HepG2 (cell line): ENCODE data around the gene INSR. TPM values are rescaled to one million over a fixed set of nuclear protein-coding genes. Genes with fewer than 3 reads are reported as not detected.

Experiments used
- ATAC-seq: fragments of 200-7000 bp; cut with Tn5 transposase; 3 replicates; pipeline ENCODE4 v1.9.1; 2020; ENCODE audit warnings: mild to moderate bottlenecking, moderate library complexity
- BruUV-seq: library from RNA; stranded (reverse); fragments of 400-500 nt; replicated peaks from 2 replicates; lab custom pipeline; 2021; lab: Mats Ljungman, UMichigan
- CTCF ChIA-PET: fragments of 300-600 bp; formaldehyde crosslinking; extraction: SDS; loops from one replicate; lab custom pipeline; 2021; ENCODE audit warnings: low total read pairs, inconsistent platforms, low intra/inter-chr PET ratio; lab: Yijun Ruan, JAX
- POLR2A ChIA-PET: fragments of 350-600 bp; sonication (Branson Sonifier 250); formaldehyde crosslinking; loops from one replicate; lab custom pipeline; 2020; ENCODE audit warnings: antibody characterized with exemption, inconsistent platforms; lab: Yijun Ruan, JAX
- DNase-seq: peaks from one replicate; pipeline ENCODE4 v3.0.0-alpha.2; 2015; ENCODE audit warnings: low spot score
- FAIRE-seq: peaks from 3 replicates; lab custom pipeline; 2011; peaks lifted over from hg19 to GRCh38; lab: Jason Lieb, UNC
- H2AFZ ChIP-seq: one replicate; pipeline ENCODE4 v1.6.1; 2011; ENCODE audit warnings: low read length, inconsistent platforms
- H3K27ac ChIP-seq: fragments of 300-600 bp; 3 replicates; pipeline ENCODE4 v1.8.0; 2011; ENCODE audit warnings: mixed run types, mild to moderate bottlenecking, mixed read lengths, low read length, inconsistent platforms; ENCODE audit not compliant: insufficient read depth; ENCODE audit errors: extremely low read length
- H3K27me3 ChIP-seq, 2 experiments: fragments of 200-600 bp in 1 of 2; 2 replicates in 1 of 2; 3 replicates in 1 of 2; pipeline versions ENCODE4 v1.6.0 to v1.8.0; 2011; ENCODE audit warnings: low read length in 2 of 2, mild to moderate bottlenecking in 2 of 2, moderate library complexity in 2 of 2, inconsistent platforms in 1 of 2; ENCODE audit not compliant: insufficient read depth in 2 of 2, control insufficient read depth in 1 of 2
- H3K36me3 ChIP-seq, 2 experiments: fragments of 200-600 bp in 1 of 2; replicated peaks in 1 of 2; 2 replicates in 1 of 2; 3 replicates in 1 of 2; pipeline versions ENCODE4 v1.5.1 to v1.8.0; 2011; ENCODE audit warnings: low read length in 2 of 2, inconsistent platforms in 1 of 2; ENCODE audit not compliant: insufficient read depth in 2 of 2, control insufficient read depth in 1 of 2
- H3K4me1 ChIP-seq: 2 replicates; pipeline ENCODE4 v1.5.1; 2012; ENCODE audit warnings: low read length, inconsistent platforms; ENCODE audit not compliant: insufficient read depth
- H3K4me2 ChIP-seq: 2 replicates; pipeline ENCODE4 v1.6.0; 2011; ENCODE audit warnings: low read depth, low read length, inconsistent platforms
- H3K4me3 ChIP-seq, 3 experiments: fragments of 200-600 bp in 1 of 3; sonication (generic), shearing (Covaris generic) in 1 of 3; replicated peaks in 1 of 3; 2 replicates each; pipeline ENCODE4 v1.5.1; 2011 to 2016; ENCODE audit warnings: low read length in 3 of 3, inconsistent platforms in 2 of 3, low read depth in 2 of 3, mild to moderate bottlenecking in 2 of 3, control low read depth in 1 of 3, mixed read lengths in 1 of 3; ENCODE audit not compliant: insufficient read depth in 1 of 3
- H3K79me2 ChIP-seq: one replicate; pipeline ENCODE4 v1.6.1; 2011; ENCODE audit warnings: low read length, inconsistent platforms; ENCODE audit not compliant: insufficient read depth
- H3K9ac ChIP-seq: 2 replicates; pipeline ENCODE4 v1.6.0; 2011; ENCODE audit warnings: mild to moderate bottlenecking, low read depth, low read length, inconsistent platforms; ENCODE audit not compliant: insufficient read depth
- H3K9me3 ChIP-seq: 2 replicates; pipeline ENCODE4 v1.5.1; 2012; ENCODE audit warnings: mild to moderate bottlenecking, low read length
- H4K20me1 ChIP-seq: 2 replicates; pipeline ENCODE4 v1.6.0; 2011; ENCODE audit warnings: inconsistent platforms, mild to moderate bottlenecking, low read length, moderate library complexity; ENCODE audit not compliant: insufficient read depth
- CENPT ChIP-seq: sonication (generic); formaldehyde crosslinking; IDR thresholded peaks from 2 replicates; pipeline ENCODE4 v1.8.0; 2022; ENCODE audit warnings: low read depth, mild to moderate bottlenecking, moderate library complexity, missing genetic modification reagents
- CREB1 ChIP-seq, 2 experiments: fragments of 450-650 bp in 1 of 2; IDR thresholded peaks; 2 replicates each; pipeline ENCODE4 v1.6.1; 2016 to 2017; ENCODE audit warnings: control low read depth in 1 of 2, mild to moderate bottlenecking in 1 of 2, missing compliant biosample characterization in 1 of 2, missing genetic modification characterization in 1 of 2
- KLF16 ChIP-seq, 2 experiments: sonication (generic) in 1 of 2; formaldehyde crosslinking in 1 of 2; IDR thresholded peaks; 2 replicates each; pipeline versions ENCODE4 v1.6.1 to v1.8.0; 2016 to 2023; ENCODE audit warnings: missing genetic modification reagents in 2 of 2, missing compliant biosample characterization in 1 of 2
- KLF9 ChIP-seq: IDR thresholded peaks from 2 replicates; pipeline ENCODE4 v1.6.1; 2016; ENCODE audit warnings: low read depth
- NPAS2 ChIP-seq: sonication (generic); formaldehyde crosslinking; IDR thresholded peaks from 2 replicates; pipeline ENCODE4 v1.8.0; 2022; ENCODE audit warnings: mild to moderate bottlenecking, missing genetic modification reagents, borderline replicate concordance
- PRDM4 ChIP-seq: sonication (generic); formaldehyde crosslinking; IDR thresholded peaks from 2 replicates; pipeline ENCODE4 v1.9.0; 2021; ENCODE audit warnings: missing genetic modification reagents, borderline replicate concordance
- RELA ChIP-seq: sonication (generic); formaldehyde crosslinking; IDR thresholded peaks from 2 replicates; pipeline ENCODE4 v1.4.0; 2020; ENCODE audit warnings: missing genetic modification reagents
- SMAD3 ChIP-seq: sonication (generic); formaldehyde crosslinking; IDR thresholded peaks from 2 replicates; pipeline ENCODE4 v1.4.0; 2020; ENCODE audit warnings: missing genetic modification reagents
- THAP11 ChIP-seq: IDR thresholded peaks from 2 replicates; pipeline ENCODE4 v1.6.1; 2016; ENCODE audit warnings: missing biosample characterization, missing genetic modification reagents
- TRIM22 ChIP-seq: fragments of 450-650 bp; IDR thresholded peaks from 2 replicates; pipeline ENCODE4 v1.6.1; 2017
- ZNF160 ChIP-seq: sonication (generic); formaldehyde crosslinking; IDR thresholded peaks from 2 replicates; pipeline ENCODE4 v1.8.0; 2022; ENCODE audit warnings: mild to moderate bottlenecking, inconsistent platforms, missing genetic modification reagents
- ZNF34 ChIP-seq: sonication (generic); formaldehyde crosslinking; IDR thresholded peaks from 2 replicates; pipeline ENCODE4 v1.4.0; 2020; ENCODE audit warnings: mild to moderate bottlenecking, missing genetic modification reagents, borderline replicate concordance
- ZNF503 ChIP-seq: sonication (generic); formaldehyde crosslinking; IDR thresholded peaks from 2 replicates; pipeline ENCODE4 v1.4.0; 2020; ENCODE audit warnings: missing genetic modification reagents
- ZNF749 ChIP-seq: sonication (generic); formaldehyde crosslinking; IDR thresholded peaks from 2 replicates; pipeline ENCODE4 v1.8.0; 2022; ENCODE audit warnings: mild to moderate bottlenecking, missing genetic modification reagents, moderate library complexity, borderline replicate concordance
- WGBS: methylation state at CpG from one replicate; pipeline ENCODE4 v1.1.6; 2017; ENCODE audit warnings: low lambda C conversion rate; 5-methylcytosine and 5-hydroxymethylcytosine counted together
- in situ Hi-C: cut with HindIII; loops from 2 replicates; pipeline ENCODE4 v1.10.0; 2017; ENCODE audit warnings: low pct_unique_long_range_greater_than_20kb; ENCODE audit not compliant: extremely low pct_ligation_motif_present
- intact Hi-C: fragments of 100-400 bp; cut with micrococcal nuclease; formaldehyde crosslinking; loops from one replicate; pipeline ENCODE4 v1.10.0; 2022; ENCODE audit not compliant: unreplicated experiment
- polyA plus RNA-seq, 8 experiments: library from polyadenylated mRNA; depleted of rRNA in 3 of 8; stranded (reverse) in 7 of 8; unstranded in 1 of 8; fragments of >200 nt; fragmentation: Illumina TruSeq in 4 of 8; extraction: Trizol in 4 of 8; gene quantifications; 2 replicates each; pipeline versions ENCODE4 v1.2.1 to v1.2.3, GENCODE V29; 2011 to 2016; ENCODE audit warnings: low read depth in 4 of 8, missing spikeins in 1 of 8, mixed read lengths in 1 of 8; ENCODE audit not compliant: insufficient read depth in 1 of 8
- total RNA-seq, 5 experiments: library from RNA; depleted of rRNA; stranded (reverse); fragments of >200 nt; fragmentation: Illumina TruSeq; extraction: Trizol; gene quantifications; 2 replicates each; pipeline ENCODE4 v1.2.3, GENCODE V29; 2016; ENCODE audit warnings: low read depth in 1 of 5

INSR gene
- total and polyA plus RNA-seq, 2 of the 13 experiments (the other 11 are each of a cell fraction or from before 2014, with no cell fraction given), result 24.2 to 29.8 TPM

GRCh38 chr19:7331446-7331845 is 37.2 kb upstream of the INSR start:
- no TSS peak for BruUV-seq
- FAIRE-seq, result no peak
- in situ Hi-C loops, result no loop called here
- ChIA-PET POLR2A (no interaction called here), CTCF (no interaction called here)
- DNase-seq, result no peak
- Histone ChIP-seq H3K36me3 (no peaks in the 10 kb centered on the region), H2AFZ (no peak overlapping the region), H3K9ac (no peak overlapping the region), H3K9me3 (no peaks in the 10 kb centered on the region), H3K79me2 (no peaks in the 10 kb centered on the region), H4K20me1 (no peaks in the 10 kb centered on the region), H3K4me1 (0 out of 2 replicates have a peak, but pooled peaks cover 7% of the 10 kb centered on the region), H3K27ac (no peak overlapping the region), H3K4me3 (no peak overlapping the region), H3K4me2 (no peak overlapping the region), H3K27me3 (peaks cover 0 to 2% of the 10 kb centered on the region in 2 experiments; a peak in 1 of 5 replicates)
- 55% methylated on average over 4 of the region's 4 CpGs for WGBS
- ATAC-seq, result no peak
- intact Hi-C loops, result no loop called here
- TF ChIP-seq THAP11 (CRISPR knock-in tag), result no peak
- peak; percentile 96 for TF ChIP-seq CREB1 (IDR thresholded peaks at IDR 0.05)
- TF ChIP-seq CREB1 (CRISPR knock-in tag; IDR thresholded peaks at IDR 0.05), result no peak
- TF ChIP-seq TRIM22, result 0 out of 2 replicates have a peak, but pooled peaks have one; percentile 18

- Histone ChIP-seq H3K9me3 (no peaks in the 10 kb centered on the region), H3K4me3 (no peak overlapping the region), H2AFZ (no peak overlapping the region), H3K4me1 (0 out of 2 replicates have a peak, but pooled peaks cover 6% of the 10 kb centered on the region), H3K27me3 (no peaks in the 10 kb centered on the region; a peak in 1 of 5 replicates), H3K9ac (no peak overlapping the region), H3K36me3 (no peaks in the 10 kb centered on the region), H3K4me2 (no peak overlapping the region), H3K27ac (no peak overlapping the region), H3K79me2 (no peaks in the 10 kb centered on the region), H4K20me1 (no peaks in the 10 kb centered on the region)
- DNase-seq (no peak), FAIRE-seq (no peak), ATAC-seq (no peak)
- TF ChIP-seq ZNF34 (CRISPR knock-in tag) (no peak), RELA (CRISPR knock-in tag) (no peak), ZNF749 (CRISPR knock-in tag) (no peak), ZNF160 (CRISPR knock-in tag) (no peak), CENPT (CRISPR knock-in tag) (no peak), PRDM4 (CRISPR knock-in tag) (no peak), KLF9 (no peak), ZNF503 (CRISPR knock-in tag) (no peak), SMAD3 (CRISPR knock-in tag) (no peak), NPAS2 (no peak), KLF16 (CRISPR knock-in tag; IDR thresholded peaks at IDR 0.05) (no peak)
- in situ Hi-C loops (no loop called here), intact Hi-C loops (no loop called here)
- WGBS, result 33% methylated on average over 4 of the region's 4 CpGs
- BruUV-seq, result no TSS peak
- POLR2A ChIA-PET, result no interaction called here
- CTCF ChIA-PET, result no interaction called here
Observed at GRCh38 chr19:7328647-7329046, 34.4 kb upstream of the INSR start.
